Keratinocyte (primary cell): Measurements from ENCODE around the gene POLE. TPM values are rescaled to one million over a fixed set of nuclear protein-coding genes. Genes with fewer than 3 reads are reported as not detected.

Source experiments
- DNase-seq: peaks from one replicate; pipeline ENCODE4 v3.0.0-alpha.2; 2011; ENCODE audit warnings: low read depth, missing footprints, low spot score
- FAIRE-seq: peaks from 2 replicates; lab custom pipeline; 2011; peaks lifted over from hg19 to GRCh38; lab: Jason Lieb, UNC
- H2AFZ ChIP-seq: 2 replicates; pipeline ENCODE4 v1.6.0; 2012; ENCODE audit warnings: low read length, control low read depth, inconsistent platforms; ENCODE audit not compliant: control insufficient read depth
- H3K27ac ChIP-seq: 2 replicates; pipeline ENCODE4 v1.5.1; 2011; ENCODE audit warnings: low read length; ENCODE audit not compliant: control insufficient read depth, insufficient read depth
- H3K27me3 ChIP-seq: 3 replicates; pipeline ENCODE4 v1.6.0; 2011; ENCODE audit warnings: low read length; ENCODE audit not compliant: control insufficient read depth, insufficient read depth; ENCODE audit errors: extremely low read depth
- H3K36me3 ChIP-seq, 2 experiments: 2 replicates in 1 of 2; 3 replicates in 1 of 2; pipeline ENCODE4 v1.5.1; 2011; ENCODE audit warnings: low read length in 2 of 2, mild to moderate bottlenecking in 1 of 2; ENCODE audit not compliant: control insufficient read depth in 2 of 2, insufficient read depth in 2 of 2; ENCODE audit errors: extremely low read depth in 1 of 2
- H3K4me1 ChIP-seq: 3 replicates; pipeline ENCODE4 v1.5.1; 2011; ENCODE audit warnings: low read length; ENCODE audit not compliant: control insufficient read depth, insufficient read depth; ENCODE audit errors: extremely low read depth
- H3K4me2 ChIP-seq: 3 replicates; pipeline ENCODE4 v1.6.0; 2011; ENCODE audit warnings: low read depth, low read length; ENCODE audit not compliant: control insufficient read depth, insufficient read depth; ENCODE audit errors: extremely low read depth
- H3K4me3 ChIP-seq, 3 experiments: fragments of 200-600 bp in 1 of 3; sonication (generic) in 1 of 3; 2 replicates in 2 of 3; 3 replicates in 1 of 3; pipeline ENCODE4 v1.5.1; 2011 to 2016; ENCODE audit warnings: low read length in 3 of 3, mild to moderate bottlenecking in 3 of 3, control low read depth in 2 of 3, inconsistent platforms in 1 of 3, low read depth in 1 of 3, mixed read lengths in 1 of 3, mixed run types in 1 of 3, moderate library complexity in 1 of 3; ENCODE audit not compliant: control insufficient read depth in 2 of 3, insufficient read depth in 2 of 3; ENCODE audit errors: extremely low read depth in 1 of 3
- H3K79me2 ChIP-seq: 2 replicates; pipeline ENCODE4 v1.6.0; 2012; ENCODE audit warnings: low read length; ENCODE audit not compliant: control insufficient read depth, insufficient read depth
- H3K9ac ChIP-seq: 3 replicates; pipeline ENCODE4 v1.6.0; 2011; ENCODE audit warnings: low read length; ENCODE audit not compliant: control insufficient read depth, insufficient read depth; ENCODE audit errors: extremely low read depth
- H3K9me1 ChIP-seq: 3 replicates; pipeline ENCODE4 v1.6.0; 2011; ENCODE audit warnings: low read length; ENCODE audit not compliant: control insufficient read depth, insufficient read depth; ENCODE audit errors: extremely low read depth
- H3K9me3 ChIP-seq: 2 replicates; pipeline ENCODE4 v1.5.1; 2012; ENCODE audit warnings: low read depth, low read length; ENCODE audit not compliant: control insufficient read depth
- H4K20me1 ChIP-seq: 3 replicates; pipeline ENCODE4 v1.6.0; 2011; ENCODE audit warnings: low read length; ENCODE audit not compliant: control insufficient read depth, insufficient read depth; ENCODE audit errors: extremely low read depth
- EZH2 ChIP-seq: IDR thresholded peaks from one replicate; pipeline ENCODE4 v1.6.1; 2012; ENCODE audit warnings: inconsistent platforms, mild to moderate bottlenecking, low read length, moderate library complexity
- dilution Hi-C: fragments of 300-500 bp; cut with MboI; formaldehyde crosslinking; loops from one replicate; pipeline ENCODE4 v1.7.0; 2020; ENCODE audit warnings: low sequenced_read_pairs; ENCODE audit not compliant: extremely low pct_ligation_motif_present
- polyA plus RNA-seq, 5 experiments: library from polyadenylated mRNA; depleted of rRNA in 3 of 5; stranded (reverse) in 3 of 5; stranded (forward) in 1 of 5; unstranded in 1 of 5; fragments of >200 nt; gene quantifications; 1 replicate in 1 of 5; 2 replicates in 3 of 5; 3 replicates in 1 of 5; pipeline versions ENCODE4 v1.2.1 to v1.2.3, GENCODE V29; 2011 to 2012; ENCODE audit warnings: missing spikeins in 2 of 5, low read depth in 1 of 5, low replicate concordance in 1 of 5
- TF ChIP-seq, protein P1 (sequence below), 3 experiments: IDR thresholded peaks in 1 of 3; conservative IDR thresholded peaks in 1 of 3; optimal IDR thresholded peaks in 1 of 3; 2 replicates in 2 of 3; 3 replicates in 1 of 3; pipeline versions ENCODE3 to v1.5.1; 2011; ENCODE audit warnings: low read length in 3 of 3, mild to moderate bottlenecking in 3 of 3, moderate library complexity in 2 of 3, control low read depth in 1 of 3, inconsistent platforms in 1 of 3; ENCODE audit not compliant: insufficient read depth in 2 of 3; ENCODE audit errors: extremely low read depth in 1 of 3

The POLE gene
- polyA plus RNA-seq, 1 donor (not counting 4 experiments of a cell fraction or from before 2014, with no cell fraction given) = 14.8 TPM

- H4K20me1 ChIP-seq = no peaks in the 10 kb centered on the region
- peaks cover 11 to 20% of the 10 kb centered on the region in 2 experiments for H3K36me3 ChIP-seq
- no peak overlapping the region for H3K4me3 ChIP-seq
- H3K4me1 ChIP-seq = no peaks in the 10 kb centered on the region
- H3K4me2 ChIP-seq = no peak overlapping the region
- no peaks in the 10 kb centered on the region for H3K9me1 ChIP-seq
- H3K27me3 ChIP-seq = no peaks in the 10 kb centered on the region
- FAIRE-seq = no peak
- H3K27ac ChIP-seq = no peak overlapping the region
- no peak for DNase-seq
- dilution Hi-C loops = no loop called here
- no peak for TF ChIP-seq EZH2
- TF ChIP-seq, protein P1, sequence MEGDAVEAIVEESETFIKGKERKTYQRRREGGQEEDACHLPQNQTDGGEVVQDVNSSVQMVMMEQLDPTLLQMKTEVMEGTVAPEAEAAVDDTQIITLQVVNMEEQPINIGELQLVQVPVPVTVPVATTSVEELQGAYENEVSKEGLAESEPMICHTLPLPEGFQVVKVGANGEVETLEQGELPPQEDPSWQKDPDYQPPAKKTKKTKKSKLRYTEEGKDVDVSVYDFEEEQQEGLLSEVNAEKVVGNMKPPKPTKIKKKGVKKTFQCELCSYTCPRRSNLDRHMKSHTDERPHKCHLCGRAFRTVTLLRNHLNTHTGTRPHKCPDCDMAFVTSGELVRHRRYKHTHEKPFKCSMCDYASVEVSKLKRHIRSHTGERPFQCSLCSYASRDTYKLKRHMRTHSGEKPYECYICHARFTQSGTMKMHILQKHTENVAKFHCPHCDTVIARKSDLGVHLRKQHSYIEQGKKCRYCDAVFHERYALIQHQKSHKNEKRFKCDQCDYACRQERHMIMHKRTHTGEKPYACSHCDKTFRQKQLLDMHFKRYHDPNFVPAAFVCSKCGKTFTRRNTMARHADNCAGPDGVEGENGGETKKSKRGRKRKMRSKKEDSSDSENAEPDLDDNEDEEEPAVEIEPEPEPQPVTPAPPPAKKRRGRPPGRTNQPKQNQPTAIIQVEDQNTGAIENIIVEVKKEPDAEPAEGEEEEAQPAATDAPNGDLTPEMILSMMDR (optimal IDR thresholded peaks at IDR 0.05 in 1 of 3, IDR thresholded peaks at IDR 0.05 in 1 of 3, conservative IDR thresholded peaks at IDR 0.05 in 1 of 3; ENCODE audit: extremely low read depth in 1 of 3, insufficient read depth in 2 of 3, low read length in 3 of 3) = no peak
- no peaks in the 10 kb centered on the region for H3K79me2 ChIP-seq
- no peak overlapping the region for H3K9ac ChIP-seq
- H3K9me3 ChIP-seq = no peaks in the 10 kb centered on the region
- no peak overlapping the region for H2AFZ ChIP-seq
Measured at GRCh38 chr12:132653567-132654290, 33.4 kb downstream of the POLE start.

GRCh38 chr12:132651444-132652100 lies 35.6 kb downstream of the POLE start:
- no peak overlapping the region for H3K9ac ChIP-seq
- no peak for FAIRE-seq
- dilution Hi-C loops = no loop called here

More at GRCh38 chr12:132651444-132652100, 35.6 kb downstream of the POLE start:
- Histone ChIP-seq H3K4me2 (no peak overlapping the region), H3K27ac (no peak overlapping the region), H3K79me2 (no peaks in the 10 kb centered on the region), H3K4me3 (no peak overlapping the region), H2AFZ (no peak overlapping the region), H3K9me3 (no peaks in the 10 kb centered on the region), H3K4me1 (no peaks in the 10 kb centered on the region), H3K36me3 (peaks cover 14 to 18% of the 10 kb centered on the region in 2 experiments), H4K20me1 (no peaks in the 10 kb centered on the region), H3K27me3 (no peaks in the 10 kb centered on the region), H3K9me1 (no peaks in the 10 kb centered on the region)
- no peak for DNase-seq
- no peak for TF ChIP-seq EZH2
- TF ChIP-seq, protein P1 (optimal IDR thresholded peaks at IDR 0.05 in 1 of 3, IDR thresholded peaks at IDR 0.05 in 1 of 3, conservative IDR thresholded peaks at IDR 0.05 in 1 of 3; ENCODE audit: extremely low read depth in 1 of 3, insufficient read depth in 2 of 3, low read length in 3 of 3) = no peak
